Activated T-cell treated with anti-CD3 and anti-CD28 coated beads, Interleukin-2, amount 50 U/mL, for 24 hours (primary cell): ENCODE data around the gene WHRN.

Experiments
- DNase-seq: peaks from one replicate; pipeline ENCODE4 v3.0.0-alpha.2; 2020
- H3K27ac Mint-ChIP-seq: 2 replicates; pipeline ENCODE4 v1.8.0; 2020; ENCODE audit warnings: mild to moderate bottlenecking, mixed read lengths
- H3K27me3 Mint-ChIP-seq: 2 replicates; pipeline ENCODE4 v1.8.0; 2020; ENCODE audit warnings: mixed read lengths
- H3K36me3 Mint-ChIP-seq: 2 replicates; pipeline ENCODE4 v1.8.0; 2020; ENCODE audit warnings: low read depth, mixed read lengths
- H3K4me1 Mint-ChIP-seq: 2 replicates; pipeline ENCODE4 v1.8.0; 2020; ENCODE audit warnings: low read depth, mixed read lengths
- H3K4me3 Mint-ChIP-seq: 2 replicates; pipeline ENCODE4 v1.8.0; 2020; ENCODE audit warnings: mild to moderate bottlenecking, moderate library complexity, mixed read lengths
- H3K9me3 Mint-ChIP-seq: 2 replicates; pipeline ENCODE4 v1.8.0; 2020; ENCODE audit warnings: mixed read lengths

Gene WHRN

GRCh38 chr9:114503522-114504340, 1.5 kb downstream of the WHRN start:
- Mint-ChIP-seq H3K36me3 (no peaks in the 10 kb centered on the region), H3K4me3 (peak overlapping the region; percentile 57), H3K9me3 (no peaks in the 10 kb centered on the region), H3K27ac (peak overlapping the region; percentile 47), H3K4me1 (peaks cover 37% of the 10 kb centered on the region), H3K27me3 (peaks cover 22% of the 10 kb centered on the region)
- DNase-seq, result no peak

GRCh38 chr9:114503009-114503408, 2.3 kb downstream of the WHRN start:
- Mint-ChIP-seq H3K27ac (no peak overlapping the region), H3K36me3 (no peaks in the 10 kb centered on the region), H3K9me3 (no peaks in the 10 kb centered on the region), H3K4me3 (peak overlapping the region; percentile 57), H3K4me1 (peaks cover 37% of the 10 kb centered on the region), H3K27me3 (peaks cover 17% of the 10 kb centered on the region)
- DNase-seq, result no peak

GRCh38 chr9:114501796-114502682, 3.2 kb downstream of the WHRN start:
- Mint-ChIP-seq H3K36me3 (no peaks in the 10 kb centered on the region), H3K4me1 (peaks cover 39% of the 10 kb centered on the region), H3K4me3 (peak overlapping the region; percentile 57), H3K27me3 (peaks cover 9% of the 10 kb centered on the region), H3K9me3 (no peaks in the 10 kb centered on the region), H3K27ac (no peak overlapping the region)
- DNase-seq, result no peak

- DNase-seq, result no peak
- H3K4me1 Mint-ChIP-seq, result peaks cover 39% of the 10 kb centered on the region
- H3K4me3 Mint-ChIP-seq, result no peak overlapping the region
- no peaks in the 10 kb centered on the region for H3K27me3 Mint-ChIP-seq
- H3K36me3 Mint-ChIP-seq, result no peaks in the 10 kb centered on the region
- H3K27ac Mint-ChIP-seq, result no peak overlapping the region
- H3K9me3 Mint-ChIP-seq, result no peaks in the 10 kb centered on the region
Observed at GRCh38 chr9:114500697-114501292, 4.5 kb downstream of the WHRN start.

GRCh38 chr9:114499941-114500696, 5.2 kb downstream of the WHRN start:
- H3K9me3 Mint-ChIP-seq, result no peaks in the 10 kb centered on the region
- H3K4me3 Mint-ChIP-seq, result no peak overlapping the region
- DNase-seq, result no peak
- no peaks in the 10 kb centered on the region for H3K27me3 Mint-ChIP-seq
- H3K4me1 Mint-ChIP-seq, result peaks cover 35% of the 10 kb centered on the region
- no peak overlapping the region for H3K27ac Mint-ChIP-seq
- H3K36me3 Mint-ChIP-seq, result no peaks in the 10 kb centered on the region

- no peaks in the 10 kb centered on the region for H3K36me3 Mint-ChIP-seq
- no peak overlapping the region for H3K27ac Mint-ChIP-seq
- H3K4me1 Mint-ChIP-seq, result peaks cover 35% of the 10 kb centered on the region
- H3K9me3 Mint-ChIP-seq, result no peaks in the 10 kb centered on the region
- no peak overlapping the region for H3K4me3 Mint-ChIP-seq
- no peaks in the 10 kb centered on the region for H3K27me3 Mint-ChIP-seq
- no peak for DNase-seq
Observed at GRCh38 chr9:114499528-114499927, 5.7 kb downstream of the WHRN start.

GRCh38 chr9:114497727-114498382, 7.4 kb downstream of the WHRN start:
- DNase-seq, result no peak
- Mint-ChIP-seq H3K27me3 (no peaks in the 10 kb centered on the region), H3K27ac (no peak overlapping the region), H3K4me3 (no peak overlapping the region), H3K36me3 (no peaks in the 10 kb centered on the region), H3K4me1 (peaks cover 27% of the 10 kb centered on the region), H3K9me3 (no peaks in the 10 kb centered on the region)

- Mint-ChIP-seq H3K36me3 (no peaks in the 10 kb centered on the region), H3K4me1 (peaks cover 21% of the 10 kb centered on the region), H3K4me3 (no peak overlapping the region), H3K9me3 (no peaks in the 10 kb centered on the region), H3K27me3 (no peaks in the 10 kb centered on the region), H3K27ac (no peak overlapping the region)
- DNase-seq, result no peak
Observed at GRCh38 chr9:114497236-114497635, 8.0 kb downstream of the WHRN start.

GRCh38 chr9:114496011-114496410, 9.3 kb downstream of the WHRN start:
- H3K9me3 Mint-ChIP-seq, result no peaks in the 10 kb centered on the region

GRCh38 chr9:114494776-114495569, 10.3 kb downstream of the WHRN start:
- no peaks in the 10 kb centered on the region for H3K9me3 Mint-ChIP-seq
- H3K36me3 Mint-ChIP-seq, result no peaks in the 10 kb centered on the region
- H3K4me3 Mint-ChIP-seq, result no peak overlapping the region
- H3K27me3 Mint-ChIP-seq, result no peaks in the 10 kb centered on the region
- H3K4me1 Mint-ChIP-seq, result peaks cover 15% of the 10 kb centered on the region
- no peak for DNase-seq
- H3K27ac Mint-ChIP-seq, result no peak overlapping the region

More at GRCh38 chr9:114496011-114496410, 9.3 kb downstream of the WHRN start:
- H3K4me3 Mint-ChIP-seq, result no peak overlapping the region
- H3K36me3 Mint-ChIP-seq, result no peaks in the 10 kb centered on the region
- H3K27me3 Mint-ChIP-seq, result no peaks in the 10 kb centered on the region
- DNase-seq, result no peak
- peaks cover 15% of the 10 kb centered on the region for H3K4me1 Mint-ChIP-seq
- no peak overlapping the region for H3K27ac Mint-ChIP-seq

- Mint-ChIP-seq H3K9me3 (no peaks in the 10 kb centered on the region), H3K36me3 (no peaks in the 10 kb centered on the region), H3K4me1 (peaks cover 15% of the 10 kb centered on the region), H3K4me3 (no peak overlapping the region), H3K27me3 (no peaks in the 10 kb centered on the region), H3K27ac (no peak overlapping the region)
- DNase-seq, result no peak
Observed at GRCh38 chr9:114493521-114494184, 11.6 kb downstream of the WHRN start.

GRCh38 chr9:114492991-114493390, 12.3 kb downstream of the WHRN start:
- H3K9me3 Mint-ChIP-seq, result no peaks in the 10 kb centered on the region
- H3K4me1 Mint-ChIP-seq, result peaks cover 15% of the 10 kb centered on the region
- no peak for DNase-seq
- no peaks in the 10 kb centered on the region for H3K27me3 Mint-ChIP-seq
- no peak overlapping the region for H3K27ac Mint-ChIP-seq
- no peak overlapping the region for H3K4me3 Mint-ChIP-seq
- H3K36me3 Mint-ChIP-seq, result no peaks in the 10 kb centered on the region
